H7 (cell line): ENCODE results near the gene CCT7. TPM values are rescaled to one million over a fixed set of nuclear protein-coding genes. Genes with fewer than 3 reads are reported as not detected.
A peak's percentile ranks its signal among the peaks of the same experiment; 100 is the strongest.
"Not testable (repeated sequence)": the region's sequence is repeated elsewhere in the genome, so short reads cannot be mapped to it uniquely, and the experiment has no call there.

Source experiments
- DNase-seq: peaks from one replicate; pipeline ENCODE4 v3.0.0; 2012
- H3K27me3 ChIP-seq: 2 replicates; pipeline ENCODE4 v1.6.0; 2011; ENCODE audit warnings: mild to moderate bottlenecking, low read length; ENCODE audit not compliant: control insufficient read depth, insufficient read depth
- H3K36me3 ChIP-seq: replicated peaks from 2 replicates; pipeline ENCODE4 v1.5.1; 2011; ENCODE audit warnings: low read length; ENCODE audit not compliant: control insufficient read depth, insufficient read depth
- H3K4me3 ChIP-seq: 2 replicates; pipeline ENCODE4 v1.5.1; 2011; ENCODE audit warnings: low read depth, mild to moderate bottlenecking, control low read depth, low read length, moderate library complexity; ENCODE audit not compliant: insufficient read depth
- total RNA-seq: library from RNA; depleted of rRNA; stranded (reverse); fragments of >200 nt; shearing (Covaris generic); gene quantifications from 2 replicates; pipeline ENCODE4 v1.2.3, GENCODE V29; 2014; rRNA removed

Gene CCT7
- 474 and 529 TPM in 2 replicates for total RNA-seq

- peak; percentile 91 for DNase-seq
- no peaks in the 10 kb centered on the region for H3K27me3 ChIP-seq
- peak within 1 kb of the TSS; percentile 99 for H3K4me3 ChIP-seq
- H3K36me3 ChIP-seq: peaks cover 3% of the 10 kb centered on the region
These were observed at the start of gene CCT7 for GRCh38 chr2:73233932-73234832. Gene CCT7 (plus strand): TSS chr2:73234308. CDS start chr2:73234379, 71 bp downstream.

GRCh38 chr2:73185965-73186364, 48.1 kb upstream of the CCT7 start:
- no peak for DNase-seq
- Histone ChIP-seq H3K27me3 (peaks cover 4% of the 10 kb centered on the region; the same call in 1 of the 2 replicates), H3K4me3 (no peak overlapping the region), H3K36me3 (no peaks in the 10 kb centered on the region)

GRCh38 chr2:73187549-73187948, 46.6 kb upstream of the CCT7 start:
- no peak overlapping the region for H3K4me3 ChIP-seq
- H3K27me3 ChIP-seq: peaks cover 4% of the 10 kb centered on the region; the same call in 1 of the 2 replicates
- DNase-seq: no peak
- H3K36me3 ChIP-seq: no peaks in the 10 kb centered on the region

- H3K4me3 ChIP-seq: no peak overlapping the region
- DNase-seq: no peak
- H3K36me3 ChIP-seq: no peaks in the 10 kb centered on the region
- peaks cover 15% of the 10 kb centered on the region for H3K27me3 ChIP-seq
These were observed 36.5 kb upstream of the CCT7 start for GRCh38 chr2:73197579-73197978.

GRCh38 chr2:73200281-73200680, 33.8 kb upstream of the CCT7 start:
- H3K36me3 ChIP-seq, H3K4me3 ChIP-seq, DNase-seq: not testable (repeated sequence)
- peaks cover 35% of the 10 kb centered on the region for H3K27me3 ChIP-seq

GRCh38 chr2:73202156-73203054, 31.7 kb upstream of the CCT7 start, which contains the start of gene NOTO:
Gene NOTO (plus strand): TSS chr2:73202574. CDS start chr2:73202667, 93 bp downstream.
- H3K4me3 ChIP-seq: peak within 1 kb of the TSS; percentile 48
- peak; percentile 86 for DNase-seq
- no peaks in the 10 kb centered on the region for H3K36me3 ChIP-seq
- peaks cover 38% of the 10 kb centered on the region for H3K27me3 ChIP-seq

GRCh38 chr2:73203055-73203681, 30.9 kb upstream of the CCT7 start:
- Histone ChIP-seq H3K27me3 (peaks cover 38% of the 10 kb centered on the region), H3K36me3 (no peaks in the 10 kb centered on the region), H3K4me3 (peak overlapping the region; percentile 48)
- DNase-seq: peak; percentile 77

GRCh38 chr2:73205611-73206010, 28.5 kb upstream of the CCT7 start:
- Histone ChIP-seq H3K4me3 (no peak overlapping the region), H3K36me3 (no peaks in the 10 kb centered on the region), H3K27me3 (peaks cover 36% of the 10 kb centered on the region)
- DNase-seq: no peak

GRCh38 chr2:73208258-73208657, 25.9 kb upstream of the CCT7 start:
- no peak for DNase-seq
- Histone ChIP-seq H3K36me3 (no peaks in the 10 kb centered on the region), H3K4me3 (no peak overlapping the region), H3K27me3 (peaks cover 16% of the 10 kb centered on the region)

- Histone ChIP-seq H3K36me3 (no peaks in the 10 kb centered on the region), H3K27me3 (peaks cover 5% of the 10 kb centered on the region; the same call in 1 of the 2 replicates), H3K4me3 (no peak overlapping the region)
- no peak for DNase-seq
These were observed 24.1 kb upstream of the CCT7 start for GRCh38 chr2:73210019-73210418.

GRCh38 chr2:73210696-73211095, 23.4 kb upstream of the CCT7 start:
- H3K4me3 ChIP-seq: no peak overlapping the region
- H3K27me3 ChIP-seq: peaks cover 2% of the 10 kb centered on the region; the same call in 1 of the 2 replicates
- no peak for DNase-seq
- no peaks in the 10 kb centered on the region for H3K36me3 ChIP-seq

- H3K4me3 ChIP-seq: no peak overlapping the region
- DNase-seq: no peak
- H3K36me3 ChIP-seq: no peaks in the 10 kb centered on the region
- H3K27me3 ChIP-seq: peaks cover 1% of the 10 kb centered on the region; the same call in 1 of the 2 replicates
These were observed 22.0 kb upstream of the CCT7 start for GRCh38 chr2:73212098-73212447.

GRCh38 chr2:73212448-73213176, 21.5 kb upstream of the CCT7 start:
- Histone ChIP-seq H3K36me3 (no peaks in the 10 kb centered on the region), H3K27me3 (no peaks in the 10 kb centered on the region; the same call in 1 of the 2 replicates), H3K4me3 (no peak overlapping the region)
- peak; percentile 90 for DNase-seq
